CD8-positive, alpha-beta memory T cell (primary cell): Measurements from ENCODE around the gene TMEM132D. TPM values are rescaled to one million over a fixed set of nuclear protein-coding genes. Genes with fewer than 3 reads are reported as not detected.
"Not testable (repeated sequence)": the region's sequence is repeated elsewhere in the genome, so short reads cannot be mapped to it uniquely, and the experiment has no call there.

ENCODE experiments used
- CTCF ChIA-PET: fragments of 350-600 bp; sonication (Branson Sonifier 250); formaldehyde crosslinking; loops from one replicate; lab custom pipeline; 2021; ENCODE audit warnings: antibody characterized with exemption; lab: Charles Lee
- POLR2A ChIA-PET: fragments of 350-600 bp; sonication (Branson Sonifier 250); formaldehyde crosslinking; loops from one replicate; lab custom pipeline; 2021; ENCODE audit warnings: antibody characterized with exemption; lab: Charles Lee
- DNase-seq, 5 donors: peaks; one replicate each; pipeline versions ENCODE4 v3.0.0 to v3.0.0-alpha.2; 2020 to 2022; ENCODE audit warnings: mixed read lengths in 1 of 5
- H3K27ac ChIP-seq: one replicate; pipeline ENCODE4 v1.7.0; 2013; ENCODE audit warnings: low read depth, mild to moderate bottlenecking, low read length, moderate library complexity
- H3K27me3 ChIP-seq: 2 replicates; pipeline ENCODE4 v1.7.0; 2013; ENCODE audit warnings: low read length, mild to moderate bottlenecking; ENCODE audit not compliant: insufficient read depth, poor library complexity, severe bottlenecking
- H3K36me3 ChIP-seq: 2 replicates; pipeline ENCODE4 v1.7.0; 2013; ENCODE audit warnings: mild to moderate bottlenecking, low read length, moderate library complexity; ENCODE audit not compliant: insufficient read depth
- H3K4me1 ChIP-seq: 2 replicates; pipeline ENCODE4 v1.7.0; 2013; ENCODE audit warnings: mild to moderate bottlenecking, low read length, moderate library complexity; ENCODE audit not compliant: insufficient read depth
- H3K4me3 ChIP-seq: 2 replicates; pipeline ENCODE4 v1.7.0; 2013; ENCODE audit warnings: mild to moderate bottlenecking, low read length
- H3K9me3 ChIP-seq: 2 replicates; pipeline ENCODE4 v1.7.0; 2013; ENCODE audit warnings: mild to moderate bottlenecking, low read length
- H3K27ac Mint-ChIP-seq, 8 donors: one replicate each; pipeline ENCODE4 v1.8.0; 2020 to 2021; ENCODE audit warnings: mixed read lengths in 8 of 8, mild to moderate bottlenecking in 6 of 8, inconsistent platforms in 3 of 8, moderate library complexity in 3 of 8
- H3K27me3 Mint-ChIP-seq, 2 donors: one replicate each; pipeline ENCODE4 v1.8.0; 2020 to 2021; ENCODE audit warnings: mixed read lengths in 2 of 2, mild to moderate bottlenecking in 1 of 2, moderate library complexity in 1 of 2
- H3K36me3 Mint-ChIP-seq, 3 donors: one replicate each; pipeline ENCODE4 v1.8.0; 2020 to 2021; ENCODE audit warnings: mixed read lengths in 3 of 3, inconsistent platforms in 1 of 3, mild to moderate bottlenecking in 1 of 3
- H3K4me1 Mint-ChIP-seq, 3 donors: one replicate each; pipeline ENCODE4 v1.8.0; 2020 to 2021; ENCODE audit warnings: mixed read lengths in 3 of 3, inconsistent platforms in 1 of 3, mild to moderate bottlenecking in 1 of 3
- H3K4me3 Mint-ChIP-seq, 7 donors: one replicate each; pipeline ENCODE4 v1.8.0; 2020 to 2021; ENCODE audit warnings: mixed read lengths in 7 of 7, mild to moderate bottlenecking in 6 of 7, moderate library complexity in 4 of 7, inconsistent platforms in 2 of 7
- H3K9me3 Mint-ChIP-seq, 5 donors: one replicate each; pipeline ENCODE4 v1.8.0; 2020 to 2022; ENCODE audit warnings: mixed read lengths in 5 of 5, mild to moderate bottlenecking in 3 of 5, moderate library complexity in 2 of 5, inconsistent platforms in 1 of 5
- polyA plus RNA-seq: library from polyadenylated mRNA; unstranded; fragments of 300-500 nt; fragmentation: Illumina TruSeq; gene quantifications from one replicate; pipeline ENCODE4 v1.2.3, GENCODE V29; 2021
- total RNA-seq, 2 experiments: library from RNA; stranded (reverse); gene quantifications; one replicate each; pipeline ENCODE4 v1.2.3, GENCODE V29; 2021

The TMEM132D gene
- total and polyA plus RNA-seq, 3 experiments from 2014 or later: not detected

- ChIA-PET CTCF (no interaction called here), POLR2A (no interaction called here)
- Mint-ChIP-seq H3K27ac (no peak overlapping the region), H3K4me3 (no peak overlapping the region), H3K36me3 (peaks cover 0 to 16% (median 0%) of the 10 kb centered on the region in 3 donors), H3K4me1 (no peaks in the 10 kb centered on the region), H3K9me3 (peaks cover 3 to 23% (median 18%) of the 10 kb centered on the region in 5 donors), H3K27me3 (peaks cover 0 to 2% of the 10 kb centered on the region in 2 donors)
- no peak for DNase-seq
- H3K4me3 ChIP-seq: no peak overlapping the region
- no peaks in the 10 kb centered on the region for H3K27me3 ChIP-seq
- no peaks in the 10 kb centered on the region for H3K36me3 ChIP-seq
- H3K9me3 ChIP-seq: no peaks in the 10 kb centered on the region
- H3K4me1 ChIP-seq: no peaks in the 10 kb centered on the region
- no peak overlapping the region for H3K27ac ChIP-seq
Observed at GRCh38 chr12:129193263-129193871, 710.5 kb downstream of the TMEM132D start.

- H3K4me1 Mint-ChIP-seq: no peaks in the 10 kb centered on the region
- Histone ChIP-seq H3K36me3 (no peaks in the 10 kb centered on the region), H3K9me3 (no peaks in the 10 kb centered on the region), H3K4me3 (no peak overlapping the region), H3K27me3 (no peaks in the 10 kb centered on the region), H3K27ac (no peak overlapping the region), H3K4me1 (no peaks in the 10 kb centered on the region)
- ChIA-PET POLR2A (no interaction called here), CTCF (no interaction called here)
- H3K4me3 Mint-ChIP-seq: no peak overlapping the region
- H3K27ac Mint-ChIP-seq: no peak overlapping the region
- H3K27me3 Mint-ChIP-seq: peaks cover 0 to 2% of the 10 kb centered on the region in 2 donors
- peaks cover 3 to 19% (median 18%) of the 10 kb centered on the region in 5 donors for H3K9me3 Mint-ChIP-seq
- peaks cover 0 to 16% (median 0%) of the 10 kb centered on the region in 3 donors for H3K36me3 Mint-ChIP-seq
- no peak for DNase-seq
Observed at GRCh38 chr12:129190827-129191226, 713.0 kb downstream of the TMEM132D start.

GRCh38 chr12:129189879-129190278, 713.9 kb downstream of the TMEM132D start:
- H3K27me3 Mint-ChIP-seq, H3K9me3 ChIP-seq, H3K27ac ChIP-seq, H3K27me3 ChIP-seq, H3K4me1 ChIP-seq, H3K4me1 Mint-ChIP-seq, H3K4me3 Mint-ChIP-seq, DNase-seq, POLR2A ChIA-PET, H3K36me3 ChIP-seq, CTCF ChIA-PET, H3K4me3 ChIP-seq: not testable (repeated sequence)
- Mint-ChIP-seq H3K36me3 (peaks cover 0 to 16% (median 0%) of the 10 kb centered on the region in 3 donors), H3K27ac (peak overlapping the region in 1 of 8 donors; percentile 44), H3K9me3 (peaks cover 3 to 19% (median 16%) of the 10 kb centered on the region in 5 donors)

GRCh38 chr12:129186952-129187351, 716.9 kb downstream of the TMEM132D start:
- Mint-ChIP-seq H3K27ac (no peak overlapping the region), H3K27me3 (peaks cover 0 to 2% of the 10 kb centered on the region in 2 donors), H3K4me3 (no peak overlapping the region), H3K9me3 (peaks cover 0 to 4% (median 0%) of the 10 kb centered on the region in 5 donors), H3K36me3 (peaks cover 0 to 7% (median 0%) of the 10 kb centered on the region in 3 donors), H3K4me1 (no peaks in the 10 kb centered on the region)
- no peak overlapping the region for H3K27ac ChIP-seq
- ChIA-PET POLR2A (no interaction called here), CTCF (no interaction called here)
- no peaks in the 10 kb centered on the region for H3K36me3 ChIP-seq
- no peak for DNase-seq
- H3K9me3 ChIP-seq: no peaks in the 10 kb centered on the region
- H3K27me3 ChIP-seq: no peaks in the 10 kb centered on the region
- H3K4me3 ChIP-seq: no peak overlapping the region
- H3K4me1 ChIP-seq: no peaks in the 10 kb centered on the region

GRCh38 chr12:129185855-129186254, 718.0 kb downstream of the TMEM132D start:
- no peak overlapping the region for H3K4me3 Mint-ChIP-seq
- CTCF ChIA-PET: no interaction called here

GRCh38 chr12:129184127-129184928, 719.5 kb downstream of the TMEM132D start:
- H3K36me3 Mint-ChIP-seq: peaks cover 0 to under 1% (median 0%) of the 10 kb centered on the region in 3 donors
- H3K27ac Mint-ChIP-seq: no peak overlapping the region
- H3K9me3 Mint-ChIP-seq: no peaks in the 10 kb centered on the region
- no peak overlapping the region for H3K4me3 Mint-ChIP-seq
- no peaks in the 10 kb centered on the region for H3K9me3 ChIP-seq
- no peaks in the 10 kb centered on the region for H3K4me1 Mint-ChIP-seq
- no peaks in the 10 kb centered on the region for H3K27me3 ChIP-seq
- no peak for DNase-seq
- no peak overlapping the region for H3K27ac ChIP-seq
- no peaks in the 10 kb centered on the region for H3K4me1 ChIP-seq
- H3K4me3 ChIP-seq: no peak overlapping the region
- peaks cover 5% of the 10 kb centered on the region in 2 donors for H3K27me3 Mint-ChIP-seq
- no peaks in the 10 kb centered on the region for H3K36me3 ChIP-seq
- POLR2A ChIA-PET: no interaction called here
- CTCF ChIA-PET: interaction anchor here (0.7 kb wide), 1 partner anchor 156 kb away, joined by 3 read pairs; no protein-coding TSS in a partner anchor

More at GRCh38 chr12:129185855-129186254, 718.0 kb downstream of the TMEM132D start:
- Histone ChIP-seq H3K4me1 (no peaks in the 10 kb centered on the region), H3K4me3 (no peak overlapping the region), H3K27ac (no peak overlapping the region), H3K9me3 (no peaks in the 10 kb centered on the region), H3K36me3 (no peaks in the 10 kb centered on the region), H3K27me3 (no peaks in the 10 kb centered on the region)
- no peak for DNase-seq
- Mint-ChIP-seq H3K27me3 (peaks cover 1 to 4% of the 10 kb centered on the region in 2 donors), H3K9me3 (peaks cover 0 to under 1% (median 0%) of the 10 kb centered on the region in 5 donors), H3K4me1 (no peaks in the 10 kb centered on the region), H3K27ac (no peak overlapping the region), H3K36me3 (peaks cover 0 to 7% (median 0%) of the 10 kb centered on the region in 3 donors)
- POLR2A ChIA-PET: no interaction called here

- POLR2A ChIA-PET: no interaction called here
- no peak overlapping the region for H3K27ac Mint-ChIP-seq
- H3K9me3 Mint-ChIP-seq: peaks cover 0 to 3% (median 0%) of the 10 kb centered on the region in 5 donors
- H3K4me3 Mint-ChIP-seq: no peak overlapping the region
- no peaks in the 10 kb centered on the region for H3K4me1 ChIP-seq
- no peaks in the 10 kb centered on the region for H3K36me3 Mint-ChIP-seq
- H3K27me3 ChIP-seq: no peaks in the 10 kb centered on the region
- H3K27me3 Mint-ChIP-seq: peaks cover 5 to 7% of the 10 kb centered on the region in 2 donors
- DNase-seq: no peak
- no peak overlapping the region for H3K4me3 ChIP-seq
- no peaks in the 10 kb centered on the region for H3K4me1 Mint-ChIP-seq
- no peak overlapping the region for H3K27ac ChIP-seq
- CTCF ChIA-PET: no interaction called here
- no peaks in the 10 kb centered on the region for H3K36me3 ChIP-seq
- no peaks in the 10 kb centered on the region for H3K9me3 ChIP-seq
Observed at GRCh38 chr12:129179941-129180553, 723.8 kb downstream of the TMEM132D start.

- Mint-ChIP-seq H3K4me1 (no peaks in the 10 kb centered on the region), H3K4me3 (no peak overlapping the region), H3K36me3 (no peaks in the 10 kb centered on the region), H3K9me3 (peaks cover 0 to 11% (median 0%) of the 10 kb centered on the region in 5 donors), H3K27ac (no peak overlapping the region), H3K27me3 (no peaks in the 10 kb centered on the region)
- no peaks in the 10 kb centered on the region for H3K36me3 ChIP-seq
- no peak for DNase-seq
- CTCF ChIA-PET: no interaction called here
- no peaks in the 10 kb centered on the region for H3K27me3 ChIP-seq
- H3K4me3 ChIP-seq: no peak overlapping the region
- no peak overlapping the region for H3K27ac ChIP-seq
- H3K4me1 ChIP-seq: no peaks in the 10 kb centered on the region
- POLR2A ChIA-PET: no interaction called here
- H3K9me3 ChIP-seq: no peaks in the 10 kb centered on the region
Observed at GRCh38 chr12:129169928-129170327, 733.9 kb downstream of the TMEM132D start.
